CD4-positive, alpha-beta T cell treated with Interferon gamma for 1 hour (primary cell): ENCODE data around the gene SERPINB7.
"Not testable (repeated sequence)": the region's sequence is repeated elsewhere in the genome, so short reads cannot be mapped to it uniquely, and the experiment has no call there.

ENCODE experiments used
- DNase-seq: peaks from one replicate; pipeline ENCODE4 v3.0.0-alpha.2; 2020

SERPINB7 gene, protein sequence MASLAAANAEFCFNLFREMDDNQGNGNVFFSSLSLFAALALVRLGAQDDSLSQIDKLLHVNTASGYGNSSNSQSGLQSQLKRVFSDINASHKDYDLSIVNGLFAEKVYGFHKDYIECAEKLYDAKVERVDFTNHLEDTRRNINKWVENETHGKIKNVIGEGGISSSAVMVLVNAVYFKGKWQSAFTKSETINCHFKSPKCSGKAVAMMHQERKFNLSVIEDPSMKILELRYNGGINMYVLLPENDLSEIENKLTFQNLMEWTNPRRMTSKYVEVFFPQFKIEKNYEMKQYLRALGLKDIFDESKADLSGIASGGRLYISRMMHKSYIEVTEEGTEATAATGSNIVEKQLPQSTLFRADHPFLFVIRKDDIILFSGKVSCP

DNA sequence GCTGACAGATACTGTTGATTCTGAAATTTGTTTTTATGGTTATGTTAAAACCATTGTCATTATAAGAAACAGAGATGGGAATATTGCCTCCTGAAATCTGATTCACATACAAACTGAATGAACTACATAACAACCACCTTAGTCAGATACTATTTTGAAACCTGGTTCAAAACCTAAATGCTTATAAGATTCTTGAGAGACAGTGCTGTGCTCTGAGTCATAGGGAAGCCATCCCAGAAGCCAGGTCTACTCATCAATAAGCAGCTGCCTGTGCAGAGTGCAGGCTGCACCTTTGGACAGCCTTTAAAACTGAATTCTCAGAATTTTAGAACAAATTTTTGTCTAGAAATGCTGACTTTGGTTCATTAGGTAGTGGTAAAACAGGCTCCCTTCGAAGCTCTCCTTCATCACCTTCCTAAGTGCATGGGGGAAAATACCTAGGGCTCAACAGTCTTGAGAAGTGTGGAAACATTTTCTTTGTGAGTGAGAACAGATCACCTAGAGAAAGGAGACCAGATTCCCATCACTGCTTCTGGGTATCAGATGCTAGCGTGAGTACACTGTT, at the start of gene SERPINB7:
TSS of gene SERPINB7 (plus strand) at position 253 of the 565 bp plus-strand sequence. CDS start 6,955 bp downstream, outside the sequence.
- no peak for DNase-seq

DNA sequence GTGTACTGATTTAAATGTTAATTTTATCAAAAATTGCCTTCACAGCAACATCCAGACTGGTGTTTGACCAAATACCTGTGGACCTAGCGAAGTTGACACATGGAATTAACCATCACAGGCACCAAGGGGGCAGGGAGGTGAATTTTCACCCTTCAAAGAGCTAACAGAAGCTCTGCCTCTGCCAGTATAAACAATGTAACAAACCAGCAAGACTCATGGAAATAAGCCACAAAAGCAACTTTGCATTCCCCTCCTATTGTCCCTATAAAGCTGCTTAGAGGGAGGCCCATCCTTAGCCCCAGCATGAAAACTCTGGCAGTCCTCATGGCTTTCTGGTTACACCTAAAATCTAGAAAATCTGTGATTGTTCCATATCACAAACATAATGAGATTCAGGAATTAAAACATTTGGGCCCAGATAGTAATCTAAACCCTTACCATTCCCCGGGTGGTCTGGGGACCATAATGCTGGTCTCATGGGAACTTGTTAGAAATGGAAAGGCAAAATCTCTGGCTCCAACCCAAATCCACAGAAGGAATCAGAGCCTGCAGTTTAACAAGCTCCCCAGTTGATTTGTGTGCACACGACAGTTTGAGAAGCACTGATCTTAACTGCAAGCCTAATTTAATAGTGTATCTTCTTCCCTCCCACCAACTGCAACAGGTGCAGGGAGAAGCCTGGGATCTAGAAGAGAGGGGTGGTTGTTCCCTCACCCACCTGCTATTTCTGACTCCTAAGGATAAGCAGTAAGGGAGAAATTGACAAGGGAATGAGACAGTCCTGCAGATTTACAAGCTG, 49.3 kb upstream of the SERPINB7 start:
- DNase-seq = no peak

DNA sequence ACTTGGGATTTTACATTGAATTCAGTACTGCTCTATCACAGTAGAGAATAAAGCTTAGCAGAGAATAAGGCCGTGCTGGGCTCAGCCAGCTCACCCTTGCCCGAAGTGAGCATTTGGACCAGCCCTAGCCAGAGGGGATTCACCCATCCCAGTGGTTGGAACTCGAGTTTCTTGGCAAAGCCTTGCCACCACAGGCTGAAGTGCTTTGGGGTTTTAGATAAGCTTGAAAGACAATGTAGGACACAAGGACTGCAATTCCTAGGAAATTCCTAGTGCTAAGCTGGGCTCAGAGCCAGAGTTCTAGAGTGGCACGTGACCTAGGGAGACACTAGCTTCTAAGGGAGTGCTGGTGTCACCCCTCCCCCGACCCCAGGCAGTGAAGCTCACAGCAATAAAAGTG, 44.4 kb upstream of the SERPINB7 start:
- no peak for DNase-seq

DNA sequence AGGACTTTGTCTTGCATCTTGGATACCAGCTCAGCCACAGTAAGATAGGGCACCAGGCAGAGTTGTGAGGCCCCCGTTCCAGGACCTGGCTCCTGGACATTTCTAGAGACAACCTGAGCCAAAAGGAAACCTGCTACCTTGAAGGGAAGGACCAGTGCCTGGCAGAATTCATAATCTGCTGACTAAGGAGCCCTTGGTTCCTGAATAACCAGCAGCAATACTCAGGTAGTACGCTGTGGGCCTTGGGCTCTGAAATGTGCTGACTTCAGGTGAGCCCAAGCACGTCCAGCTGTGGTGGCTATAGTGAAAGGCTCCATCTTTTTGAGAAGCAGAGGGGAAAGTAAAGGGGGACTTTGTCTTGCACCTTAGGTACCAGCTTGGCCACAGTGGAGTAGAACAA, 44.0 kb upstream of the SERPINB7 start:
- no peak for DNase-seq

DNA sequence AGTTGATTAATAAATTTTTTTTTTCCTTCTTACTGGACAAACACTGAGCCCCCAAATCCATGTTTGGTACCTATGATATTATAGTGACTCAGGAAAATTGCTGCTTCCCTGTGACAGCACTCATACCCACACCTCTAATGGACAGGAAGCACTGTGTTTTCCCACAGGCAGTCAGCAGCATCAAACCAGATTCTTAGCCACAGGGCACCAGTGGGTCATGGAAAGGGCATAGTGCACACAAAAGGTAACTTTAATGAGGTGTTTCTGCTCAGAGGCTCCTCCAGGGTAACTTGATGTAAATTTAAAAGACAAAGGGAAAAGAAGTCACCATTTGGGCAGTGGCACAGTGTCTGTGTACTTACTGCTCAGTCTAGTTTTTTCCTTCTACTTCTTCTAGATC, 38.3 kb upstream of the SERPINB7 start:
- no peak for DNase-seq

DNA sequence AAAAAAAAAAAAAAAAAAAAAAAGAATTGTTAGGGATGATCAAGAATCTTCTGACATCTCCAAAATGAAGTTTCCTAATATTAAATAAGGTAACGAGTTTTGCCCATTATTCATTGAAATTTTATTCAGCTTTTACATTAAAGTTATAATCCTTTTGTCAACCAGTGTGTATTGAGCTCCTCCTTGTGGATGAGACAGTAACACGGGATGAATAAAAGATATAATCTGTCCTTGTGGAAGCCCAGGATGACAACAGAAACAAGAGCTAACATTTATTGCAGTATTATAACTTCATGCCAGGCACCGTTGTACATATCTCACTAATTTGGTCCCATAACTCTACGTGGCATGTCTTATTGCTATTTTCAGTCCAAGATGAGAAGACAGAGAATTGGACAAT, 33.4 kb upstream of the SERPINB7 start:
- DNase-seq = no peak

DNA sequence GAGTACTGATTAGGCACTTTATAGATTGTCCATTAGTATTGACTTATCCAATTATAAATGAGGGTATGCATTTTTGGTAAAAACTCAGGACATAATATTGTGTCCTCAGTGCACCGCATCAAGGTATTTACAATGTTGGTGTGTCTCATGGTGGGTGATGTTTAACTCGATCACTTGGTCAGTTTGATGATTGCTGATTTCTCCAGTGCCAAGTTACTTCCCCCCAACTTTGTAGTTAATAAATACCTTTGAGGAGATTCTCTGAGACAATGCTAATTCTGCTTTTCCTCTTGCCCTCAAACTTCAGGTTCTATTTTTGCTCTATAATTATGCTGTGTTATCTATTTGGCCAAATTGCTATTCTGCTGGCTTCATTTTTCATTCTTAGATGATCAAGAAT, 28.2 kb upstream of the SERPINB7 start:
- no peak for DNase-seq

DNA sequence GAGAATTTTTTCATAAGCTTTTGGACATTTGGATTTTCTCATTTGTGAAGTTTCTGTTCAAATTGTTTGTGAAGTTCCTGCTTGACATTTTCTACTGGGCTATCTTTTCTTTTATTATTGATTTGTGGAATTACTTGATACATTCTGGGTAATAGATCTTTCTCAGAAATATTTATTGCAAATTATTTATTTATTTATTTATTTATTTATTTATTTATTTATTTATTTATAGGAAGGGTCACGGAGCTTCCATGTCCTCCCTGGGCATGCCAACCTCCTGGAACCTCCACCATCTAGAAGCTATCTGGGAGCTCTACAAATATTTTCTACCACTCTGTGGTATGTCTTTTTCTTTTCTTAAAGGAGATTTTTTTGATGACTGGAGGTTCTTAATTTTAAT, 25.7 kb upstream of the SERPINB7 start:
- DNase-seq = no peak

DNA sequence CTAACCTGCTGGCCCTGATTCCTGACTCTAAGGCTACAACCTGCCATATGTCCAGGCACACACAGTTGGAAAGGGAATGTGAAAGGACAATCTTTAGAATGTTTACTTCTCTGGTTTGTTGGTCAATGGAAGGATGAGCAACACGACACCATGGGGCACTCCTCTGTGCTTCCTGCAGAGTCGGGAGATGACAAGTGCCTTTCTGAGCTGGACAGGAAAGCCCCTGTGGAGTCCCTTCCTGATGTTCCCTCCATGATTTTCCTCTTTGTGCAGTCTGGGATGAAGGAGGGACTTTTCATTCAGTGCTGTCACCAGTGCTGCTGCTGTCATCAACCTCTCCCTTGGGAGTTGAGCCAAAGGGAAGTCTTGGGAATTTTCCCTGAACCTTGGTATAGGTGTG, 22.6 kb upstream of the SERPINB7 start:
- no peak for DNase-seq

DNA sequence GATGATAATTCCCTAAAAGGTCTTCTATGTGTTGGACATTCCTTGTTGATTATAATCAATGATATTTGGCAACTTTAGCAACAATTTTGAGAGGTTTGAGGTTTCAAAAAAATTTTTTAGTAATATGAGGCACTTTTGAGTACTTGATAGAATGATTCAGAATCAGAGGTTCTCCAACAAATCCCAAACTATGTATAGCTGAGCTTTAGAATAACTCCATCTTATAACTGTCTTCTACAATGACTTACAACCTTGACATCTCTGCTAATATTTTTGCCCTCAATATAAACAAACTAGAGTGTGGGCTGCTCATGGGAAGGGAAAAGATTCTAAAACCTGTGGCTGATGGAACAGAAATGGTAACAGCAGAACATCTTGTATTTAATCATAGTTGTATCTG, 21.5 kb upstream of the SERPINB7 start:
- DNase-seq = no peak

DNA sequence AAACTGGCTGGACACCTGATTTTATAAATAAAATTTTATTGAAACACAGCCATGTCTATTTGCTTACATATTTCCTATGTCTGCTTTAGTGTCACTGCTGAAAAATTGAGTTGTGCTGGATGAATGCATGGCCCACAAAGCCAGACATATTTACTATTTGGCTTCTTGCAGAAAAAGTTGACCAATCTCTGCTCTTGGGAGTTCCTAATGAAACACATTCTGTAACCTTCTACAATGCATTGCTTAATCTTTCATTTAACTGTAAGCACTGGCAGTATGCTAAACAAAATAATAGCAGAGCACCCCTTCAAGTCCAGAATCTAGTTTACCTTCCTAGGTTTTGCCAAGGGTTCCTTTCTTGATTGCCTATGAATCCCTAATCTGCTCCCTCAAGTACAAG, 17.7 kb upstream of the SERPINB7 start:
- DNase-seq = no peak

DNA sequence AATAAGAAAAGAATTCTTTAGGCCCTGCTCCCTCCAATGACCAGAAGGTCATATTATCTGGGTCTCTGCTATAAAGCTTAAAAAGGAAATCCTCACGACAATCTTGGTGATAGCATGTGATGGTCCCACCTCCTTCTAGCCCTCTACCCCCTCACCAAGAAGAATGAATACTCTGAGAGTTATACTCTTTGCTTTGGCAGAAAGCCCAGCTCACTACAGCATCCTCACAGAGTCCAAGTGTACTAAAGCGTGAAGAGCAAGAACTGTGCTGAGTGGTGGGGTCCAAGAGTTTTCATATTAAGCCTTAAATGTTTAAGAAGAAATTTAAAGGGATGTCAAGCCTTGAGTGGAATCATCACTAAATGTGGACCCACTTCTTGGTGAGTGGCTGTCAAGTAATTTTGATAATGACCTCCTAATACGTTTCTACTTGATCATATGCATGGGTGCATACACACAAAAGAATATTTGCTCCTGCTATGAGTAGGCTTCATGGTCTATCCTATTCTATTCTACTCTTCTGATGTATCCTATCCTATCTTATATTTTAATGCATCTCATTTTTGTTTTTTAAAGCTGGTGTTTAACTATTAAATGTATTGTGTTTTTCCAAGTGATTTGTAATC, 16.5 kb upstream of the SERPINB7 start:
- no peak for DNase-seq

DNA sequence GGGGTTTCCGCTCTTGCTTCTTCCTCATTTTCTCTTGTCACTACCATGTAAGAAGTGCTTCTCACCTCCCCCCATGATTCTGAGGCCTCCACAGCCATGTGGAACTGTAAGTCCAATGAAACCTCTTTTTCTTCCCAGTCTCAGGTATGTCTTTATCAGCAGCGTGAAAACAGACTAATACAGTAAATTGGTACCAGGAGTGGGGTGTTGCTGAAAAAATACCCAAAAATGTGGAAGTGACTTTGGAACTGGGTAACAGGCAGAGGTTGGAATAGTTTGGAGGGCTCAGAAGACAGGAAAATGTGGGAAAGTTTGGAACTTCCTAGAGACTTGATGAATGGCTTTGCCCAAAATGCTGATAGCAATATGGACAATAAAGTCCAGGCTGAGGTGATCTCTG, 15.4 kb upstream of the SERPINB7 start:
- not testable (repeated sequence) for DNase-seq

DNA sequence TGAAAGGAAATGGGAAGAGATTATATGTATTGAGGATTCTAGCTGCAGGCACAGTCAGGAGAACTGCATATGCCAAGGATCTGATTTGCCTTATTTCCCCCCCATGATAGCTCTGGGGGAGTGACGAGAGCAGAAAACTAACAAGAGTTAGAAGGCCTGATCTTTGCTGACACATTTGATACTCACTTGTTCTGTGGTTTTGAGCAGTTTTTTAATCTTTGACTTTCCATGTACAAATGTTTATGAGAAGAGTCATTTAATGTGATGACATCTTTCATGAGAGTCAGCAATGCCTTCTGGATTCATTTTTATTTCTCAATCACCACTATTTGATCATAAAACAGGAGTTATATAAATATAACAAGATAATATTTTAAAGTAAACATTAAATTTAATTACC, 12.7 kb upstream of the SERPINB7 start:
- no peak for DNase-seq

DNA sequence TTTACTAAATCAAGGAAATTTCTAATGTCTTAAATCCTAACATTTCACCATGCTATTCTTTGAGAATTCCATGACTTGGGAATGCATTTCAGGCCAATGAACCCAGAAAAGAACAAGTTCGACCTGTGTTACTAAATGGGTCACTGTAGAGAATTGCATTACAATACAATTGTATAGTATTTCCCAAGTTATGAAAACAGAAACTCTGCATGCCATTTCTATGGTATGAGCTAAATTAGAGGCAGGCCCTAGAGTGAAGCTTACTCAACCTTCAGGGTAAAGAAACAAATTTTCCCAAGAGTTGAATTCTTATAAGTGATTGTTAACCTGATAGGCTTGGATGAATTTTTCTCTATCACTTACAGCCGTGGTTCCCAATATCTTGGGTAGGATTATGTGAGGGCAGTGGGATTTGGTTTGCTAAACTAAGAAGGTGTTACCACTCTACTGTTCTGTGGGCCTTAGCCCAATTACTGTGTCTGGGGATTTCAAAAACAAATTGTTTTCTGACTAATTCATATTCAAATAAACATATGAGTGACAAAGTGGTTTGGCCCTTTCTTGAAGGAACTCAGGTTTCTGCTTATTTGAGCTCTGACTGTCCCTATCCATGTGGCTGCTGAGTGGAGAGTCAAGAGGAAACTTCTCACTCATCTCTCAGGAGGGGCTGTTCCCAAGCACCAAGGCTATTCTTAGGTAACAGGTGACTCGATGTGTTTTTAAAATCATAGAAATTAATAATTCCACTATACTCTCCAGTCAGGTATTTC, 11.2 kb upstream of the SERPINB7 start:
- no peak for DNase-seq

DNA sequence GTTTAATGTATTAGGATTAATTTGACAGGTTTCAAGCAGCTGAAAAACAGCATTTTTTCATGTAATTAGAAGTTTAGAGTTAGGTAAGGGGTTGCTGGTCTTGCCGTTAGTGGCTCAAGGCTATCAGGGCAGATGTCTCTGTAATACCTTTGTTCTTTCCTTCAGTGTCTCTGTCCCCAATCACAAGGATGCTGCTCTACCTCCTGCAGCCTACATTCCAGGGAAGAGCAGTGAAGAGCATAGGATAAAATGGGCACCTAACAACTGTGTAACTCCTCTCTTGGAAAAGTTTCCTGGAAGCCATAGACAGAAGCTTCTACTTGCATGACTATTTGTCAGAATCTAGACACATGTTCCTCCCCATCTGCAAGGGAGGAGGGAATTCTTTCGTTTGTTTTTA, 9.4 kb upstream of the SERPINB7 start:
- DNase-seq = no peak

DNA sequence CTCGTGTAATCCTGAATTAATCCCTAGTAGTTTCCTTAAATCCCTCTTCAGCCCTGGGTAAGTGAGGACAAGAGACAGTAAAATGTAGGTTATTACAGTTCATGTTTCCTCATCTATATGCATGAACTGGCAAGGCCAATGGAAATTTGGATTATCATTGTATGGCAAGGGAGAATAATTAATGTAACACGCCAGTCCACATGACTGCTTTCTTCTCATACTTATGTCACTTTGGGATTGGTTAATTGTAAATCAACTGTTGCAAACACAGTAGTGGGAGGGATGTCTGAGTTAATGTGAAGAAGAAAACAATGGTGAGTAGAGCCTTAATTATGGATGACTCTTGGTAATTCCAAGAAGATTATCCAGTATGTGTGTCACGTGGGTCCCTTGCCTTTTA, 1.7 kb upstream of the SERPINB7 start:
- no peak for DNase-seq

DNA sequence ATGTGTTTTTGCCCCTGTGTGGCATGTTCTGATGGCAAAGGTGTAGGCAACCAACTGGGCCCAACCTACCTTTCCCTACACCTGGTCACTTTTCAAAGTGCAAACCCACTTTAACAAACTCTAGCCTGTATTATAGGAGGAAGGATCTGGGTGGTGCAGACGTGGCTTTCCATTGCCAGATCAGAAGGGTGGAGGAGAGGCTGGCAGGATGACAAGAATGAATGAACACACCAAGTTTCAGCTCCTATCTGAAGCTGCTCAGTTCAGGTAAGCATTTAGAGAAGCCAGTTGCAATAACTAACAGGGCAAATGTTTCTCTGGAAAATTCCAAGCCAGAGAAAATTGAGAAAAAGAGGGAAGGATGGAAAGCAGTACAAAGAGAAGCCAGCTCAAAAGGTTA, 707 bp upstream of the SERPINB7 start:
- no peak for DNase-seq

DNA sequence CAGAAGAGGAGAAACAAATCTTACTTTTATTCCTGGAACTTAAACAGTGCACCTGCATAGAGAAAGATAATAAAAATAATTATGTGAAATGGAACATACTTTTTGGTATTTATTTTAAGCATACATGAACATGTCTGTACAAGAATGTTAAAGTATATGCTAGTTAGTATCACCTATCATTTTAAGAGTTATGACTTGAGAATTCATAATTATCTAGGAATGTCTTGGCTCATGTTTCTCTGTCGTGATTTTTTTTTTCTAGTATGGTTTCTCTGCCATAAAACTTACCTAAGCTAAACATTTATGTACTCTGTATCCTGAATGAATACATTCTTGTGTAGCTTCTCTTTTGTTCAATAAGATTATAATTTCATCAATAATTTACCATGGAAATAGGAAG, 4.2 kb downstream of the SERPINB7 start:
- DNase-seq = no peak

DNA sequence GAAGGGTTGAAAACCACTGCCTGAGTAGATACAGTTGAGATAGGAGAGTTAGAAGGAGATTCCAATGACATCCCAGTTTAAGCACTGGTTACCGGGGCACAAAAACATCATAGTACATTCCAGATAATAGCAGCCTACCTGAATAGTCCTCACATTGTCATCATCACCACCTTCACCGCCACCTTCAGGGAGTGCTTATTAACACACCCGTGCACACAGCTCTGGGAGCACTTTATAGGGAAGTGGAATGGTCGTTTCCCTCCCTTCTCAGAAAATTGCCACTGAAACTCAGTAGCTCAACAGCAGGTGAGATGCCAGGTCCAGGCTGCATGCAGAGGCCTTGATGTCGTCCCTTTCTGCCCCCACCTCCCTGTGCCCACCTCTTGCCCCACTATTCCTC, 8.2 kb downstream of the SERPINB7 start:
- DNase-seq = no peak

DNA sequence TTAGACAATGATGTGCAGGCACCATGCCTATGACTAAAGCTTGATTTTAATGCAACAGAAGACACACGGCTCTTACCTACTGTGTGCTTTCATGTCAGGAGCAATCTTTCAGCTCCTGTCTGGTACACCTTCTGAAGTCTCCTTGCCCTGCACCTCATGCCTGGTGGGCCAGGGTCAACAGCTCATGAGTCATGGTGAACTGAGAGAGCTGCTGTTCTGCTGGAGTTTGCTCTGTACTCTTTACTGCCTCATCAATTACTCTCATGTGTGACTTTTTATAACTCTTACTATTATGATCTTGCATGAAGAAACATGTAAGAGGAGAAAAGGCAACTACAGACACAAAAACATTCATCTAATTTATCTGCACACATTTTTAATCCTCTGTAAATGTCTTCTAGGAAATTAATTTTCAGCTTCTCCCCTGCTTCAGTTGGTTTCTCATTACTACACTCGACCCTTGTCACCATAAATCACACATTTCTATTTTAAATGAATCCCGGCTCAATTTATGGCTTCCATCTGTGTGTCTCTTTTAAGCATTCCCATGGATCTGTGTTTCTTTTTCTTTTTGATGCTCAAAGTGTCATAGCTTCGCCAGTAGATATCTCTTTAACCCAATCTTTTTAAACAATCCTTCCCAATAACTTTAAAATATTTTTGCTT, 9.7 kb downstream of the SERPINB7 start:
- no peak for DNase-seq

DNA sequence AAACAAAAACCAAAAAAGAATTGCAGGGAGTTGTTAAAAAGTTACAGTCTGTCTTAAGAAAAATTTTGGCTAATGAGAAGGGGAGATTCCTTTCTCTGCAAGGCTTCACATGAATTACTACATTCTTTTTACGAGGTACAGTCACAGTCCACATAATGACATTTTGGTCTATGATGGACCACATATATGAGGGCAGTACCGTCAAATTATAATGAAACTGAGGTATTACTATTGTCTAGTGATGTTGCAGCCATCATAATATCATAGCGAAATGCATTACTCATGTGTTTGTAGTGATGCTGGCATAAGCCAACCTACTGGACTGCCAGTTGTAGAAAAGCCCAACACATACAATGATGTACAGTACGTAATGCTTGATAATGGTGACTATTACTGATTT, 12.5 kb downstream of the SERPINB7 start:
- DNase-seq = no peak
